DMS153 (cell line): Measurements from ENCODE around the gene TBC1D22B.

ENCODE experiments used
- DNase-seq: peaks from one replicate; lab custom pipeline; 2025; lab: John Stamatoyannopoulos, UW

Gene TBC1D22B

GRCh38 chr6:37257634-37258404, at the start of gene TBC1D22B, which contains the start of gene TMEM217:
Gene TBC1D22B, plus strand, starts transcription at chr6:37257772. Its CDS starts 146 bp downstream, at chr6:37257918.
Gene TMEM217, minus strand, starts transcription at chr6:37258144. Its CDS starts 39,114 bp downstream, at chr6:37219030.
- DNase-seq = peak; percentile 79

- peak; percentile 19 for DNase-seq
These were observed 49.6 kb upstream of the TBC1D22B start for GRCh38 chr6:37207903-37208456.

- no peak for DNase-seq
These were observed 48.8 kb upstream of the TBC1D22B start for GRCh38 chr6:37208793-37209192.

- no peak for DNase-seq
These were observed 47.9 kb upstream of the TBC1D22B start for GRCh38 chr6:37209461-37210205.

- peak; percentile 54 for DNase-seq
These were observed 47.1 kb upstream of the TBC1D22B start for GRCh38 chr6:37210313-37210968.

GRCh38 chr6:37212268-37212667, 45.3 kb upstream of the TBC1D22B start:
- DNase-seq = no peak

GRCh38 chr6:37218061-37218460, 39.5 kb upstream of the TBC1D22B start:
- DNase-seq = no peak

GRCh38 chr6:37218511-37218910, 39.1 kb upstream of the TBC1D22B start:
- DNase-seq = no peak

GRCh38 chr6:37221585-37222124, 35.9 kb upstream of the TBC1D22B start:
- no peak for DNase-seq

- peak; percentile 94 for DNase-seq
These were observed 35.2 kb upstream of the TBC1D22B start for GRCh38 chr6:37222125-37222967.

- no peak for DNase-seq
These were observed 34.6 kb upstream of the TBC1D22B start for GRCh38 chr6:37222992-37223391.

GRCh38 chr6:37225350-37226169, 32.0 kb upstream of the TBC1D22B start:
- DNase-seq = no peak

- no peak for DNase-seq
These were observed 27.5 kb upstream of the TBC1D22B start for GRCh38 chr6:37230104-37230503.

GRCh38 chr6:37232430-37233017, 25.0 kb upstream of the TBC1D22B start:
- no peak for DNase-seq

- DNase-seq = no peak
These were observed 24.0 kb upstream of the TBC1D22B start for GRCh38 chr6:37233541-37233940.

GRCh38 chr6:37236921-37237320, 20.7 kb upstream of the TBC1D22B start:
- DNase-seq = no peak

GRCh38 chr6:37237789-37238188, 19.8 kb upstream of the TBC1D22B start:
- no peak for DNase-seq

- no peak for DNase-seq
These were observed 19.2 kb upstream of the TBC1D22B start for GRCh38 chr6:37238381-37238780.

- DNase-seq = no peak
These were observed 18.0 kb upstream of the TBC1D22B start for GRCh38 chr6:37239526-37239925.
